ENCODE data around the gene TPCN2.

TPCN2 gene

GRCh38 chr11:69089258-69089657, 40.5 kb downstream of the TPCN2 start:
- TF ChIP-seq CTCF (IDR thresholded peaks at IDR 0.05): no peak
- DNase-seq (ENCODE audit: low spot score): no peak
- no peak overlapping the region for H3K27ac ChIP-seq
- H3K4me3 ChIP-seq: no peak overlapping the region

GRCh38 chr11:69091638-69092165, 43.0 kb downstream of the TPCN2 start:
- no peak overlapping the region for H3K4me3 ChIP-seq
- no peak for DNase-seq (ENCODE audit: low spot score)
- no peak for TF ChIP-seq CTCF (IDR thresholded peaks at IDR 0.05)
- H3K27ac ChIP-seq: no peak overlapping the region

GRCh38 chr11:69092263-69092662, 43.5 kb downstream of the TPCN2 start:
- Histone ChIP-seq H3K4me3 (no peak overlapping the region), H3K27ac (no peak overlapping the region)
- no peak for TF ChIP-seq CTCF (IDR thresholded peaks at IDR 0.05)
- DNase-seq (ENCODE audit: low spot score): no peak

GRCh38 chr11:69093106-69093505, 44.4 kb downstream of the TPCN2 start:
- Histone ChIP-seq H3K4me3 (no peak overlapping the region), H3K27ac (no peak overlapping the region)
- TF ChIP-seq CTCF (IDR thresholded peaks at IDR 0.05): no peak
- DNase-seq (ENCODE audit: low spot score): no peak

GRCh38 chr11:69094111-69094914, 45.6 kb downstream of the TPCN2 start:
- no peak for DNase-seq (ENCODE audit: low spot score)
- no peak for TF ChIP-seq CTCF (IDR thresholded peaks at IDR 0.05)
- Histone ChIP-seq H3K4me3 (no peak overlapping the region), H3K27ac (no peak overlapping the region)

GRCh38 chr11:69094915-69095290, 46.2 kb downstream of the TPCN2 start:
- Histone ChIP-seq H3K27ac (no peak overlapping the region), H3K4me3 (no peak overlapping the region)
- no peak for TF ChIP-seq CTCF (IDR thresholded peaks at IDR 0.05)
- DNase-seq (ENCODE audit: low spot score): no peak

- no peak overlapping the region for H3K27ac ChIP-seq
- no peak overlapping the region for H3K4me3 ChIP-seq
- DNase-seq (ENCODE audit: low spot score): no peak
- no peak for TF ChIP-seq CTCF (IDR thresholded peaks at IDR 0.05)
Observed at GRCh38 chr11:69095300-69095699, 46.6 kb downstream of the TPCN2 start.

All from coronary artery (tissue), 2 donors.